ENCODE data around the gene CNOT4.

- TF ChIP-seq POLR2AphosphoS5 (IDR thresholded peaks at IDR 0.05) (no peak), POLR2A (IDR thresholded peaks at IDR 0.05) (no peak), CTCF (IDR thresholded peaks at IDR 0.05) (no peak)
Observed at GRCh38 chr7:135522509-135522908, 12.6 kb upstream of the CNOT4 start.

Data from breast epithelium (tissue), 3 donors.